Progenitor cell of endocrine pancreas (in vitro differentiated cells): ENCODE measurements around the gene SERINC3. TPM values are rescaled to one million over a fixed set of nuclear protein-coding genes. Genes with fewer than 3 reads are reported as not detected.

Source experiments
- DNase-seq: peaks from one replicate; pipeline ENCODE4 v3.0.0; 2021; ENCODE audit warnings: low spot score; ENCODE audit not compliant: unreplicated experiment
- H3K27ac Mint-ChIP-seq: 2 replicates; pipeline ENCODE4 v1.8.0; 2021; ENCODE audit warnings: mild to moderate bottlenecking, moderate library complexity, mixed read lengths
- H3K27me3 Mint-ChIP-seq: 2 replicates; pipeline ENCODE4 v1.8.0; 2021; ENCODE audit warnings: mixed read lengths
- H3K36me3 Mint-ChIP-seq: 2 replicates; pipeline ENCODE4 v1.8.0; 2022; ENCODE audit warnings: mixed read lengths; ENCODE audit not compliant: insufficient read depth
- H3K4me1 Mint-ChIP-seq: 2 replicates; pipeline ENCODE4 v1.8.0; 2021; ENCODE audit warnings: low read depth, mixed read lengths
- H3K4me3 Mint-ChIP-seq: 2 replicates; pipeline ENCODE4 v1.8.0; 2021; ENCODE audit warnings: low read depth, mild to moderate bottlenecking, moderate library complexity, mixed read lengths
- H3K9me3 Mint-ChIP-seq: 2 replicates; pipeline ENCODE4 v1.8.0; 2021; ENCODE audit warnings: low read depth, mixed read lengths
- total RNA-seq: library from RNA; stranded (reverse); gene quantifications from 2 replicates; pipeline ENCODE4 v1.2.1, GENCODE V29; 2021
- TF ChIP-seq, protein P1 (sequence below): fragments of 200-600 bp; sonication (generic); IDR thresholded peaks from one replicate; pipeline ENCODE4 v1.5.0; 2021; ENCODE audit warnings: antibody characterized with exemption, mild to moderate bottlenecking; ENCODE audit not compliant: unreplicated experiment

SERINC3 gene
- total RNA-seq, 1 donor from 2014 or later, result 36.8 TPM

DNA sequence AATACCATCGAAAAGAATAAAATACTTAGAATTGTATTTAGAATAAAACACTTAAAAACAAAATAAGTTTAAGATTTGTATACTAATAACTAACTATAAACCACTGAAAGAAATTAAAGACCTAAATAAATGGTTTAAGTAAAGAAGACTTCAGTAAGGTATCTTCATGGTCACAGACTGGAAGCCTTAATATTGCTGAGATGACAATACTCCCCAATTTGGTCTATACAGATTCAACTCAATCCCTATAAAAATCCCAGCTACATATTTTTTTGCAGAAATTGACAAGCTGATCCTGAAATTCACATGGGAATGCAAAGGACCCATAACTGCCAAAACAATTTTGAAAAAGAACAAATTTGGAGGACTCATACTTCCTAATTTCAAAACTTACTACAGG is 18.9 kb downstream of the SERINC3 start:
- no peak overlapping the region for H3K27ac Mint-ChIP-seq
- H3K27me3 Mint-ChIP-seq, result no peaks in the 10 kb centered on the region
- TF ChIP-seq, protein P1, sequence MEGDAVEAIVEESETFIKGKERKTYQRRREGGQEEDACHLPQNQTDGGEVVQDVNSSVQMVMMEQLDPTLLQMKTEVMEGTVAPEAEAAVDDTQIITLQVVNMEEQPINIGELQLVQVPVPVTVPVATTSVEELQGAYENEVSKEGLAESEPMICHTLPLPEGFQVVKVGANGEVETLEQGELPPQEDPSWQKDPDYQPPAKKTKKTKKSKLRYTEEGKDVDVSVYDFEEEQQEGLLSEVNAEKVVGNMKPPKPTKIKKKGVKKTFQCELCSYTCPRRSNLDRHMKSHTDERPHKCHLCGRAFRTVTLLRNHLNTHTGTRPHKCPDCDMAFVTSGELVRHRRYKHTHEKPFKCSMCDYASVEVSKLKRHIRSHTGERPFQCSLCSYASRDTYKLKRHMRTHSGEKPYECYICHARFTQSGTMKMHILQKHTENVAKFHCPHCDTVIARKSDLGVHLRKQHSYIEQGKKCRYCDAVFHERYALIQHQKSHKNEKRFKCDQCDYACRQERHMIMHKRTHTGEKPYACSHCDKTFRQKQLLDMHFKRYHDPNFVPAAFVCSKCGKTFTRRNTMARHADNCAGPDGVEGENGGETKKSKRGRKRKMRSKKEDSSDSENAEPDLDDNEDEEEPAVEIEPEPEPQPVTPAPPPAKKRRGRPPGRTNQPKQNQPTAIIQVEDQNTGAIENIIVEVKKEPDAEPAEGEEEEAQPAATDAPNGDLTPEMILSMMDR, result no peak
- peaks cover 25% of the 10 kb centered on the region for H3K36me3 Mint-ChIP-seq
- no peaks in the 10 kb centered on the region for H3K9me3 Mint-ChIP-seq
- H3K4me1 Mint-ChIP-seq, result no peaks in the 10 kb centered on the region
- H3K4me3 Mint-ChIP-seq, result no peak overlapping the region
- DNase-seq, result no peak

DNA sequence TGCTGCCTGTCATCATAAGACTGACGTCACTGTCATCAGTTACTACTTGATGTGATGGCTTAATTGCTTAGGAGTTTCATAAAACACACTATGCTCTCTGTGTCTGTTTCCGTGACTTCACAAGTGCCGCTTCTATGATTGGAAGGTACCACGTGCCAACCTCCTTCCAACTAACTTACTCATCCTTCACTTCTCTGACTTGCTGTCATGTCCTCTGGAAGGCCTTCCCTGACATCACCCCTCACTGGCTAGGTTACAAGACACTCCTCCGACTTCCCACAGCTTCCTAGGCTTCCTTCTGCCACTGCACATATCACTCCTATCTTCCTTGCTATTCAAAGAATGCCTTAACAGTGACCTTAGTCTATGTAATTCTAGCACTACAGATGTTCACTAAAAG is 20.4 kb downstream of the SERINC3 start:
- DNase-seq, result no peak
- H3K9me3 Mint-ChIP-seq, result no peaks in the 10 kb centered on the region
- H3K4me1 Mint-ChIP-seq, result no peaks in the 10 kb centered on the region
- no peak overlapping the region for H3K27ac Mint-ChIP-seq
- H3K36me3 Mint-ChIP-seq, result peaks cover 28% of the 10 kb centered on the region
- H3K27me3 Mint-ChIP-seq, result no peaks in the 10 kb centered on the region
- TF ChIP-seq, protein P1, result no peak
- H3K4me3 Mint-ChIP-seq, result no peak overlapping the region

DNA sequence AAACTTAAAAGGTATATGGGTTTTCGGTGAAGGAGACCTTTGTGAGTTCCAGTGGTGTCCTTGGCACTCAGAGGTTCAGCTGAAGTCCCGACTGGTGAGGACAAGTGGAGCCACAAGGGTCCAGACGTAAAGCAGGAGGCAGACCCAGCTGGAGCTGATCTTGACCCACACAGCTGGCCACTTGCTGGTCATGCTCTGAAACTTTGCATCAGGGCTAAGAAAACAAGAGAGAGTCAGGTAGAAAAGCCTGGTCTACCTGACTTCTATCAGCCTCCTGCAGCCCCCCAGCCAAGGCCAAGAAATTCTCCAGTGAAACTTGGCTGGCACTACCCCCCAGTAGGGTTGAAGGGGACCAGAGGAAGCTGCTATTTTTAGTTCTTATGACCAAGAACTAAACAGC is 21.6 kb downstream of the SERINC3 start:
- H3K36me3 Mint-ChIP-seq, result peaks cover 30% of the 10 kb centered on the region
- no peak for DNase-seq
- no peaks in the 10 kb centered on the region for H3K9me3 Mint-ChIP-seq
- H3K4me1 Mint-ChIP-seq, result no peaks in the 10 kb centered on the region
- no peak overlapping the region for H3K4me3 Mint-ChIP-seq
- peak overlapping the region; percentile 34 for H3K27ac Mint-ChIP-seq
- no peaks in the 10 kb centered on the region for H3K27me3 Mint-ChIP-seq
- TF ChIP-seq, protein P1, result no peak

DNA sequence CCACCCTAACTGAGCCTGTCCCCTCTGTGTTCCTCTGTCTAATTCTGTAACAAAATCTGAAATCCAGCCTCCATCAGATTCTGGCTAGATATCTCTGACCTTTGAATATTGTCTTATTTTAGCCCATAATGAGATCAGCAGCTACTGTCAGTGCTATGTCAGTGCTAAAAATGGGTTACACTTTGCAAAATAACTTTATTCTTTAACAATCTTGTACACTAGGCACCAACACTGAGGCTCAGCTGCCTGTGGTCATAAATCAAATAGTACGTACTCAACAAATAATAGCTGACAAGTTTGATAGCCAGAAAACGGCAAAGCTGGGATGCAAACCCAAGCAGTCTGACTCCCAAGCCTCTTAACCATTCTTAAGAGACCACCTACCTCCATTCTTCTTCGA is 24.1 kb downstream of the SERINC3 start:
- no peak overlapping the region for H3K4me3 Mint-ChIP-seq
- H3K27me3 Mint-ChIP-seq, result no peaks in the 10 kb centered on the region
- H3K27ac Mint-ChIP-seq, result no peak overlapping the region
- H3K36me3 Mint-ChIP-seq, result peaks cover 31% of the 10 kb centered on the region
- H3K4me1 Mint-ChIP-seq, result no peaks in the 10 kb centered on the region
- DNase-seq, result no peak
- TF ChIP-seq, protein P1, result no peak
- no peaks in the 10 kb centered on the region for H3K9me3 Mint-ChIP-seq

DNA sequence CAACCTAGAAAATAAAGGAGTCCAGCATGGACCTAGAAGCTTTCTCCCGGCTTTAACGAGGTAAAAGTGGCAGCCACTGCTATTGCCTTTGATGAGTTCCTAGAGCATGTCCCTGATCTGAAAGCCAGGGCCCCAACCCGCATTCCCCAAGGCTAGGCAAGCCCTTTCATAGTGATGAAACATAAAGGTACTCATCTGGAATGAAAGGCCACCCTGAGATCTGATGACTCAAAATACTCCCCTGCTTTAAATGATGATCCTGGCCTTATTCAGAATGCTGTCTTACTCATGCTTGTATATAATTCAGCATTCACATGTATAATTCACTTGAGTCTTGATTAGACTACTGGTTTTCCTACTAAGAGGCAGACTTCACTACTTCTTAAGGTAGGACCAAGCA is 24.9 kb downstream of the SERINC3 start:
- Mint-ChIP-seq H3K27me3 (no peaks in the 10 kb centered on the region), H3K9me3 (no peaks in the 10 kb centered on the region), H3K4me1 (no peaks in the 10 kb centered on the region), H3K4me3 (no peak overlapping the region), H3K36me3 (peaks cover 29% of the 10 kb centered on the region), H3K27ac (no peak overlapping the region)
- DNase-seq, result no peak
- TF ChIP-seq, protein P1, result no peak
